HG02981 (cell line): ENCODE results near the gene ELOVL4.

Source experiments
- ATAC-seq: cut with Tn5 transposase; IDR thresholded peaks from one replicate; pipeline ENCODE4 v1.9.1; 2021; ENCODE audit warnings: mild to moderate bottlenecking, moderate library complexity; ENCODE audit not compliant: unreplicated experiment

Gene ELOVL4

GRCh38 chr6:79913369-79913768 lies 34.0 kb downstream of the ELOVL4 start:
- no peak for ATAC-seq

GRCh38 chr6:79911992-79912391 lies 35.4 kb downstream of the ELOVL4 start:
- ATAC-seq: no peak

GRCh38 chr6:79909517-79909916 lies 37.8 kb downstream of the ELOVL4 start:
- ATAC-seq: no peak

- no peak for ATAC-seq
Measured at GRCh38 chr6:79902046-79902445, 45.3 kb downstream of the ELOVL4 start.

- no peak for ATAC-seq
Measured at GRCh38 chr6:79898076-79898475, 49.3 kb downstream of the ELOVL4 start.

- no peak for ATAC-seq
Measured at GRCh38 chr6:79896075-79896449, 51.3 kb downstream of the ELOVL4 start.

- ATAC-seq: no peak
Measured at GRCh38 chr6:79895382-79896074, 51.8 kb downstream of the ELOVL4 start.

- no peak for ATAC-seq
Measured at GRCh38 chr6:79894939-79895338, 52.4 kb downstream of the ELOVL4 start.

- ATAC-seq: no peak
Measured at GRCh38 chr6:79888587-79888986, 58.8 kb downstream of the ELOVL4 start.

- no peak for ATAC-seq
Measured at GRCh38 chr6:79878142-79878748, 69.1 kb downstream of the ELOVL4 start.

GRCh38 chr6:79874531-79875134 lies 72.7 kb downstream of the ELOVL4 start:
- ATAC-seq: no peak

GRCh38 chr6:79872986-79873385 lies 74.4 kb downstream of the ELOVL4 start:
- ATAC-seq: no peak

- ATAC-seq: no peak
Measured at GRCh38 chr6:79872303-79872702, 75.0 kb downstream of the ELOVL4 start.

GRCh38 chr6:79869600-79870084 lies 77.7 kb downstream of the ELOVL4 start:
- peak; percentile 100 for ATAC-seq

GRCh38 chr6:79869184-79869583 lies 78.2 kb downstream of the ELOVL4 start:
- no peak for ATAC-seq

GRCh38 chr6:79868098-79868722 lies 79.1 kb downstream of the ELOVL4 start:
- no peak for ATAC-seq
